ENCODE data around the gene GLIS2. TPM values are rescaled to one million over a fixed set of nuclear protein-coding genes. Genes with fewer than 3 reads are reported as not detected.
"Not testable (repeated sequence)": the region's sequence is repeated elsewhere in the genome, so short reads cannot be mapped to it uniquely, and the experiment has no call there.

The GLIS2 gene
- total RNA-seq, 1 donor, result under 0.01 TPM

DNA sequence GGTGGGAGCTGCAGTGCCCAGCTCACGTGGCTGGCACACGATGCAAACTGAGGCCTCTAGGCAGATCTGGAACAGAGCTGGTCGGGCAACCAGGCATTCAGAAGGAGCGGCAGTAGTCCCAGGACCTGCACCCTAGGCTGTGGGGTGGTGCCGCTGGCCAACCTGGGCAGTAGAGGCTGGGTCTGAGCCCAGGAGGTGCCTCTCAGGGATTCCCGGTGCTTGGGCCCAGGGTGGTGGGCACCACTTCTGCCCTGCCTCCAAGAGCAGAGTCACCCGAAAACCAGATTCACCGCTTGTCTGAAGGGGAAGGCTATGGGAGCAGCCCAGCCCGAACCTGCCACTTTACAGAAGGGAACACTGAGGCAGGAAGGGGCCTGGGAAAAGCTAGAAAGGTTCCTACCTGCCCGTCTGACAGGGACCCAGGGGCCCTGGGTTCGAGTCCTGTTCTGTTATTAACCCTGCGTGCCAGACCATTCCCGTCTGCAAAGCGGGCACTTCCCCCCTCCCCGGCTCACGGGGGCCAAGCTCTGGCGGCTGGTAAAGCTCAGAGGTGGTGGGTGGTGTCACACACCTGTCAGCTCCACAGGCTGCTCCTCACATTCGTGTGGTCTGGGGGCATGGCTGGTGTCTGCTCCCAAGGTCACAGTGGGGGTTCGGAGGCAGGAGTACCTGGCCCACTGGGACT, 16.9 kb downstream of the GLIS2 start:
- H3K9me3 ChIP-seq (ENCODE audit: low read depth, low read length), result no peaks in the 10 kb centered on the region

DNA sequence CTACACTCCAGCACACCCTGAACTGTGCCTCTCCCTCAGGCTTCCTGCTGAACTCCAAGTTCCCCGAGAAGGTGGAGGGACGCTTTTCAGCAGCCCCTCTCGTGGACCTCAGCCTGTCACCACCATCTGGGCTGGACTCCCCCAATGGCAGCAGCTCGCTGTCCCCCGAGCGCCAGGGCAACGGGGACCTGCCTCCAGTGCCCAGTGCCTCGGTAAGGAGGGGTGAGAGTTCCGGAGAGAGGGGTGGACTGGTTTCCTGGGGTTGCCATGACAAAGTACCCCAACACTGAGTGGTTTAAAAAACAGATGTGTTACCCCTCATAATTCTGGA, 17.4 kb downstream of the GLIS2 start:
- Histone ChIP-seq H3K4me3 (ENCODE audit: low read length) (no peak overlapping the region), H3K4me1 (ENCODE audit: insufficient read depth, low read length) (peaks cover 4% of the 10 kb centered on the region)

More for the DNA sequence above, 16.9 kb downstream of the GLIS2 start:
- no peaks in the 10 kb centered on the region for H3K27me3 ChIP-seq (ENCODE audit: insufficient read depth, low read length)
- H3K4me3 ChIP-seq (ENCODE audit: low read length), result no peak overlapping the region
- H3K4me1 ChIP-seq (ENCODE audit: insufficient read depth, low read length), result peaks cover 9% of the 10 kb centered on the region

DNA sequence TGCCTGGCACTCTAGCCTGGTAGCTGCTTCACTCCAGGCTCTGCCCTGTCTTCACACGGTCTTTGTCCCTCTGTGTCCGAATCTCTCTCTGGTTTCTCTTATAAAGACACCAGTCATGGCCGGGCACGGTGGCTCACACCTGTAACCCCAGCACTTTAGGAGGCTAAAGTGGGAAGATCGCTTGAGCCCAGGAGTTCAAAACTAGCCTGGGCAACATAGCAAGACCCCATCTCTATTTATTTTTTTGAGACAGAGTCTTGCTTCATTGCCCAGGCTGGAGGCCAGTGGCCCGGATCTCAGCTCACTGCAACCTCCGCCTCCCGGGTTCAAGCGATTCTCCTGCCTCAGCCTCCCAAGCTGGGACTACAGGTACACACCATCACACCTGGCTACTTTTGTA, 17.8 kb downstream of the GLIS2 start:
- not testable (repeated sequence) for H3K4me1 ChIP-seq (ENCODE audit: insufficient read depth, low read length); H3K9me3 ChIP-seq (ENCODE audit: low read depth, low read length); H3K4me3 ChIP-seq (ENCODE audit: low read length); H3K27me3 ChIP-seq (ENCODE audit: insufficient read depth, low read length)

More for the DNA sequence above, 17.4 kb downstream of the GLIS2 start:
- H3K27me3 ChIP-seq (ENCODE audit: insufficient read depth, low read length), result no peaks in the 10 kb centered on the region
- no peaks in the 10 kb centered on the region for H3K9me3 ChIP-seq (ENCODE audit: low read depth, low read length)

DNA sequence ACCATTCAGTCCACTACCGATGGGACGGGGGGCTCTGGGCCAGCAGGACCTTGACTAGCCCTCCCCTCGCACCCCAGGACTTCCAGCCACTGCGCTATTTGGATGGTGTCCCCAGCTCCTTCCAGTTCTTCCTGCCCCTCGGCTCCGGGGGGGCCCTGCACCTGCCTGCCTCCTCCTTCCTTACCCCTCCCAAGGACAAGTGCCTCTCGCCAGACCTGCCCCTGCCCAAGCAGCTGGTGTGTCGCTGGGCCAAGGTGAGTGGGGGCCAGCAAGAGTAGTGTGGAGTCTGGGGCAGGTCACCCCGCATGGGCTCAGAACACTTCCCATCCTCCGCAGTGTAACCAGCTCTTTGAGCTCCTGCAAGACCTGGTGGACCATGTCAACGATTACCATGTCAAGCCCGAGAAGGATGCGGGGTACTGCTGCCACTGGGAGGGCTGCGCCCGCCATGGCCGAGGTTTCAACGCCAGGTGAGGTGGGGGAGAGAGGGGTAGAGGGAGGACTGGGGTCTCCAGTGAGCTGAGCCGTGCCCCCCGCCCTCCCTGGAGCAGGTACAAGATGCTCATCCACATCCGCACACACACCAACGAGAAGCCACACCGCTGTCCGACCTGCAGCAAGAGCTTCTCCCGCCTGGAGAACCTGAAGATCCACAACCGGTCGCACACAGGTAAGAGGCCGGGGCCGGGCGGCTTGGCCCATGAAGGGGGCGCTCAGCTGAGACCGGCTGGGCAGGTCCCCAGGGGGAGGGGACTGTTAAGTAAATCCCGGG, 19.0 kb downstream of the GLIS2 start:
- Histone ChIP-seq H3K27me3 (ENCODE audit: insufficient read depth, low read length) (no peaks in the 10 kb centered on the region), H3K4me3 (ENCODE audit: low read length) (no peak overlapping the region), H3K4me1 (ENCODE audit: insufficient read depth, low read length) (no peaks in the 10 kb centered on the region), H3K9me3 (ENCODE audit: low read depth, low read length) (no peaks in the 10 kb centered on the region)

DNA sequence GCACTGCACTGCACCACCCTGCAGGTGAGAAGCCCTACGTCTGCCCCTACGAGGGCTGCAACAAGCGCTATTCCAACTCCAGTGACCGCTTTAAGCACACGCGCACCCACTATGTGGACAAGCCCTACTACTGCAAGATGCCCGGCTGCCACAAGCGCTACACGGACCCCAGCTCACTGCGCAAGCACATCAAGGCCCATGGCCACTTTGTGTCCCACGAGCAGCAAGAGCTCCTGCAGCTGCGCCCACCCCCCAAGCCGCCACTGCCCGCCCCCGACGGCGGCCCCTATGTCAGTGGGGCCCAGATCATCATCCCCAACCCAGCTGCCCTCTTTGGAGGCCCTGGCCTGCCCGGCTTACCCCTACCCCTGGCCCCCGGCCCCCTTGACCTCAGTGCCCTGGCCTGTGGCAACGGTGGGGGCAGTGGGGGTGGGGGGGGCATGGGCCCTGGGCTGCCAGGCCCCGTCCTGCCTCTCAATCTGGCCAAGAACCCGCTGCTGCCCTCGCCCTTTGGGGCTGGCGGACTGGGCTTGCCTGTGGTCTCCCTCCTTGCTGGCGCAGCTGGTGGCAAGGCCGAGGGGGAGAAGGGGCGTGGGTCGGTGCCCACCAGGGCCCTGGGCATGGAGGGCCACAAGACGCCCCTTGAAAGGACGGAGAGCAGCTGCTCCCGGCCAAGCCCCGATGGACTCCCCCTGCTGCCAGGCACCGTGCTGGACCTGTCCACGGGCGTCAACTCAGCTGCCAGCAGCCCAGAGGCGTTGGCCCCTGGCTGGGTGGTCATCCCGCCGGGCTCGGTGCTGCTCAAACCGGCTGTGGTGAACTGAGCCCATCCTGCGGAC, 21.1 kb downstream of the GLIS2 start:
- Histone ChIP-seq H3K4me3 (ENCODE audit: low read length) (no peak overlapping the region), H3K9me3 (ENCODE audit: low read depth, low read length) (no peaks in the 10 kb centered on the region), H3K4me1 (ENCODE audit: insufficient read depth, low read length) (no peaks in the 10 kb centered on the region), H3K27me3 (ENCODE audit: insufficient read depth, low read length) (no peaks in the 10 kb centered on the region)

DNA sequence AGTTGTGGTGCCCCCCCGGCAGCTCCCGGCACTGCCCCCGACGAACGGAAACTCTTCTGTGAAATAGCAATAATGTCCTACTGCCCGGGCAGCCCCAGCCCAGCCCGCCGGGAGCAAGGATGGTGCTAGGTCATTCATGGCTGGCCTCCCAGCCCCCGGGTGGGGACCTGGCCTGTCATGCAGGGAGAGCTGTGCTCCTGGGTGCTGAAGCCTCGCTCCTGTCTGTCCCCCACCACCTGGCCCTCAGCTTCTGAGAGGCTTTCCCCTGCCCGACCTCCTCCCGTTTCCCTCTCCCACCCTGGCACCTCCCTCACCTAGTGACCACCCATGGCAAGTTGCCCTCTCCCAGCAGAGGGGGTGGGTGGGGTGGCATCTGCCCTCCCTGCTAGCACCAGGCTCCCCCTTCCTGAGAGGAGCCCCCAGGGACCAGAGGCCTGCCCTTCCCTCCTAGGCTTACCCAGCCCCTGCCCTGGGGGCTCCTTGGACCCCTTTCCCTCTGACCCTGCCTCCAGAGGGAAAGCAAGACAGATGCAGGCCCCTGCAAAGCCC, 21.7 kb downstream of the GLIS2 start:
- no peak overlapping the region for H3K4me3 ChIP-seq (ENCODE audit: low read length)
- no peaks in the 10 kb centered on the region for H3K9me3 ChIP-seq (ENCODE audit: low read depth, low read length)
- no peaks in the 10 kb centered on the region for H3K27me3 ChIP-seq (ENCODE audit: insufficient read depth, low read length)

DNA sequence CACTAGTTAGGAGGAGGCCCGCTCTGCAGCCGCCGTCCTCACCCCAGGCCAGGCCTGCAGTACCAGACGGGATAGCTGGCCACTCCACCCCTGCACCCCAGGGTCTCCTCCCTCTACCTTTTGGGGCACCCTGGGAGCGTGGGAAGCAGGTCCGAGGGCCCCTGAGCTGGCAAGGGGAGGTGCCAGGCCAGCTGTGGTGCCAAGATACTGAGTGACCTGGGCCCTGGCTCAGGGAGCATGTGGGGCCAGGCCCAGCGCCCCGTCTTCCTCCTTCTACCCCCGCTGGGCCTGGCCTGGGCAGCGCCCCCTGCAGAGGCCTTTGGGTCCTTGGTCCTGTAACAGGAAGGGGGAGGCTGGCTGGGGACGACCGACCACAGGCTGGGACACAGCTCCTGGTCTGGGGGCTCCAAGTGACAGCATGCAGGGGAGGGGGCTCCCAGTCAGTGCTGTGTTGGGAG, 22.3 kb downstream of the GLIS2 start:
- H3K9me3 ChIP-seq (ENCODE audit: low read depth, low read length), result no peaks in the 10 kb centered on the region
- no peaks in the 10 kb centered on the region for H3K4me1 ChIP-seq (ENCODE audit: insufficient read depth, low read length)
- H3K27me3 ChIP-seq (ENCODE audit: insufficient read depth, low read length), result no peaks in the 10 kb centered on the region
- H3K4me3 ChIP-seq (ENCODE audit: low read length), result no peak overlapping the region

More for the DNA sequence above, 21.7 kb downstream of the GLIS2 start:
- H3K4me1 ChIP-seq (ENCODE audit: insufficient read depth, low read length), result no peaks in the 10 kb centered on the region

DNA sequence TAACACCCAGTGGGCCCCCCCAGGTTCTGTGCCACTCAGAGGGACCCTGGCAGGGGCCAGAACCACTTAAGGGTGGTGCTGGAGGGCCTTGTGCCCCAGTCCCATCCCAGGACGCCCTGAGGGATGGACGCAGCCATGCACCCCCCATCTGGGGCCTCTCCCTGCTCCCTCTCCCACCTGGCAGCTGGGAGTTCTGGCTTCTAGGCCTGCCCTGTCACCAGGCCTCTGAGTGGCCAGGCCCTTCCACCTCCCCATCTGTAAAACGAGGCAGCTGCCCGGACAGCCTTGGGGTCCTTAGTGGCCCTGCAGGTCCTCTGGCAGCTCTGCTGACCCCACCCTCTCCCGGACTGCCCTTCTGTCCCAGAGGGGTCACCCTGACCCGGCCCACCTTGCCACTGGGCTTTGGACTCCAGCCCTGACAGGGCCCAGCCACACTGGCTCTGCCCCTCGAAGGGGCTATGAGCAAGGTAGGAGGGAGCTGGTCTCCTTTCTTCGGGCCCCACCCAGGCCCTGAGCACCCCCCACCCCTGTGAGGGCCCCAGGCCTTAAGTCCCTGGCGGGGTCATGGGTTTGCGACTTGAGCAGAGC, 22.9 kb downstream of the GLIS2 start:
- no peaks in the 10 kb centered on the region for H3K9me3 ChIP-seq (ENCODE audit: low read depth, low read length)
- H3K27me3 ChIP-seq (ENCODE audit: insufficient read depth, low read length), result no peaks in the 10 kb centered on the region
- no peak overlapping the region for H3K4me3 ChIP-seq (ENCODE audit: low read length)
- no peaks in the 10 kb centered on the region for H3K4me1 ChIP-seq (ENCODE audit: insufficient read depth, low read length)

DNA sequence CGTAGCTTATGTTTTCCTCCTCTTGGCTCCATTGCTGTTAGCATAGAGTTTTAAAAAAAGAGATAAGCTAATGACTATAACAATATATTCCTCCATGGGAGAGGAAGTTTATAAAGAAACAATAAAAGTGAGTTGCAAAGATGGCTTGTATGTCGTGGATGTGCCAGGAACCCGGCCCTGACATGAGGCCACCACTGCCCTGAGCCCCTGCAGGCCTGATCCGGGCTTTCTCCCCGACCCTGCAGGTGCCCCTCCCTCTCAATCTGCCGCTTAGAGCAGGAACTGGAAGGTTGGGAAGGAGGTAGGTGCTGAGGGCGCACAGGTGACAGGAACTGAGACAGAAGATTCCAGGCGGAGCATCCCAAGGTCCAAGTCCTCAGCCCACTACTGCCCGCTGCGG, 23.6 kb downstream of the GLIS2 start:
- Histone ChIP-seq H3K4me3 (ENCODE audit: low read length) (no peak overlapping the region), H3K9me3 (ENCODE audit: low read depth, low read length) (no peaks in the 10 kb centered on the region), H3K4me1 (ENCODE audit: insufficient read depth, low read length) (no peaks in the 10 kb centered on the region), H3K27me3 (ENCODE audit: insufficient read depth, low read length) (no peaks in the 10 kb centered on the region)

DNA sequence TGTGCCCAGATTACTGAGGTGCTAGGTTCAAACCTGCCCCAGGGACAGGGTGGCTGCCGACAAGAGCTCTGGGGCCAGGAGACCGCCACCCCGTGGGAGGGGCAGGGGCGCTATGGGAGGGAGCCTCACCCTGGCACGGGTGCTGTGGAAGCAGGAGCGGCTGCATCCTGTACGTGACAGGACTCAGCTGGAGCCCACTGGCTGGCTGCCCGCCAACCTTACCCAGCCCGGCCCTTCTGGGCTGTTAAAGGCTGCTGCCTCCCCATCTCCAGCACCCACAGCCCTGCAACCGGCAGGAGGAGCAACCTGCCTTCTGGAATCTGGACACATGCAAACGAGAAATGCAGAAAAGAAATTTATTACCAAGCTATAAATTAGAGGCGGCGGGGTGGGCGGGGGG, 24.0 kb downstream of the GLIS2 start:
- Histone ChIP-seq H3K9me3 (ENCODE audit: low read depth, low read length) (no peaks in the 10 kb centered on the region), H3K27me3 (ENCODE audit: insufficient read depth, low read length) (no peaks in the 10 kb centered on the region), H3K4me1 (ENCODE audit: insufficient read depth, low read length) (peaks cover 2% of the 10 kb centered on the region), H3K4me3 (ENCODE audit: low read length) (no peak overlapping the region)

DNA sequence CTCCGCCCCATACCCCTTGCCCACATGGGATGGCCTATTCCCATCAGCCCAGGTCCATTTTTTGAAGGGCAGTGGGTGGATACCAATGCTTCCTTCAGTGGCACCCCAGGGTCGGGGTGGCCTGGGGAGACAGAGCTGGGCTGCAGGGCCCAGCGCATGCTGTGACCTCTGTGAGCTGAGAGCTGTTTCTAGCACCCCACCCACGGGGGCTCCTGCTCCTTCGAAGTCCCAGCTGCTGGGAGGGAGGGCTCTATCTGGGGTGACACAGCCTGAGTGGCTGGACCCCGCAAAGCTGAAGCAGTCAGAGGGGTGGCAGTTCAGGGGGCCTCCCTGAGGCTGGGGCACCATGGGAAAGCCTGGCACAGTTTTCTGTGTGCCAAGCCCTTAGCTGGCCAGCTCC, 24.6 kb downstream of the GLIS2 start:
- peaks cover 8% of the 10 kb centered on the region for H3K4me1 ChIP-seq (ENCODE audit: insufficient read depth, low read length)
- no peaks in the 10 kb centered on the region for H3K9me3 ChIP-seq (ENCODE audit: low read depth, low read length)
- no peaks in the 10 kb centered on the region for H3K27me3 ChIP-seq (ENCODE audit: insufficient read depth, low read length)
- H3K4me3 ChIP-seq (ENCODE audit: low read length), result no peak overlapping the region

DNA sequence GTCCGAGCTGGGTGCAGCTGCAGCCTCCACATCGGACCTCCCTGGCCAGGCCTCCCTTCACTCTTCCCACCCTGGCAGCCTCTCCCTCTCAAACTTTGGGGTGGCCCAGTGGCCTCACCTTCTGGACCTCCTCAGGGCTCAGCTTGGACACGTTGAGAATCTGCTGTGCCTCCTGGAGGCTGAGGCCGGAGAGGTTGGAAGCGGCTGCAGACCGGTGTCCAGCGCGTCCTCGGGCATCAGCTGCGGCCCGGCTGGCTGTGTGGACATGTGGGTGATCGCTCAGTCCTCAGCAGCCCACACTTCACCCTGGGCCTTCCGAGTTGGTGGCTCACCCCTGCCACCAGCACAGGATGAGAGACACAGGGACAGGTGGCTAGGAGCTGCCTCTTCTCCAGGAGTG, 25.4 kb downstream of the GLIS2 start:
- no peak overlapping the region for H3K4me3 ChIP-seq (ENCODE audit: low read length)
- no peaks in the 10 kb centered on the region for H3K9me3 ChIP-seq (ENCODE audit: low read depth, low read length)
- H3K27me3 ChIP-seq (ENCODE audit: insufficient read depth, low read length), result no peaks in the 10 kb centered on the region
- H3K4me1 ChIP-seq (ENCODE audit: insufficient read depth, low read length), result peaks cover 16% of the 10 kb centered on the region

DNA sequence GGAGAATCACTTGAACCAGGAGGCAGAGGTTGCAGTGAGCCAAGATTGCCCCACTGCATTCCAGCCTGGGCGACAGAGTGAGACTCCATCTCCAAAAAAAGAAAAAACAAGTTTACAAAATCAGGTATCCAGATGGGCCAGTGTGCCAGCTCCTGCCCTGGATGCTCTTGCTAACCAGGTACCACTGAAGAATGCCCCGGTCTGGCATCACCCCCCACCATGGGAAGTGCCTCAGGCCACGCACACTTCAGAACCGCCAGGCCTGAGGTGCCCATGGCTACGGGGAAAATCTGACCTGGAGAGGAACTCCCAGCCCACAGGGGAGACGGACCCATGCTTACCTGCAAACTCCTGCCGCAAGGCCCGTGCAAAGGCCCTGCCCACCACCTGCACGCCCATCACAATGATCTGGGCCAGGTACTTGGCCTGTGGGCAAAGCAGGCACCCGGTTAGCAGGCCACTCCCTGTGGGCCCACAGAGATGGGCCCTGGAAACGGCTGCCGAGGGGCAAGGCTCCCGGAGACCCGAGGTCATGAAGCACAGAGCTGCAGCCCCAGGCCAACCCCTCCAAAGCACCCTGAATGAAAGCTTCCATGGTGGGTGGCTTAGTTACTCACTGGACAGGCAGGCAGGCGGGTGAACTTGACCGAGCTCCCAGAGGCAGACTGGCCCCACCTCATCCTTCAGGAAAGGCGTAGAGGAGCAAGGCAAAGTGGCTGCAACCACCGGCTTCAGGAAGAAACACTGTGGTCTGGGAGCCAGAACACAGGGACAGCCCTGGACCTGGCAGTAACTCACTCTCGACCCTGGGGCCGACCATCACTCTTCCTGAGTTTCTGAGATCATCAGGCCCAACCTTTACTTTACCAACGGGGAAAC, 27.2 kb downstream of the GLIS2 start:
- H3K4me1 ChIP-seq (ENCODE audit: insufficient read depth, low read length), result peaks cover 34% of the 10 kb centered on the region
- no peaks in the 10 kb centered on the region for H3K27me3 ChIP-seq (ENCODE audit: insufficient read depth, low read length)
- no peak overlapping the region for H3K4me3 ChIP-seq (ENCODE audit: low read length)
- H3K9me3 ChIP-seq (ENCODE audit: low read depth, low read length), result no peaks in the 10 kb centered on the region
